Hematopoietic multipotent progenitor cell treated with erythropoietin and hydrocortisone succinate and interleukin-3 and kit ligand, for 4 days (in vitro differentiated cells): ENCODE measurements around the gene DPP7.

Source experiments
- DNase-seq: peaks from one replicate; pipeline ENCODE4 v3.0.0-alpha.2; 2015

Gene DPP7

DNA sequence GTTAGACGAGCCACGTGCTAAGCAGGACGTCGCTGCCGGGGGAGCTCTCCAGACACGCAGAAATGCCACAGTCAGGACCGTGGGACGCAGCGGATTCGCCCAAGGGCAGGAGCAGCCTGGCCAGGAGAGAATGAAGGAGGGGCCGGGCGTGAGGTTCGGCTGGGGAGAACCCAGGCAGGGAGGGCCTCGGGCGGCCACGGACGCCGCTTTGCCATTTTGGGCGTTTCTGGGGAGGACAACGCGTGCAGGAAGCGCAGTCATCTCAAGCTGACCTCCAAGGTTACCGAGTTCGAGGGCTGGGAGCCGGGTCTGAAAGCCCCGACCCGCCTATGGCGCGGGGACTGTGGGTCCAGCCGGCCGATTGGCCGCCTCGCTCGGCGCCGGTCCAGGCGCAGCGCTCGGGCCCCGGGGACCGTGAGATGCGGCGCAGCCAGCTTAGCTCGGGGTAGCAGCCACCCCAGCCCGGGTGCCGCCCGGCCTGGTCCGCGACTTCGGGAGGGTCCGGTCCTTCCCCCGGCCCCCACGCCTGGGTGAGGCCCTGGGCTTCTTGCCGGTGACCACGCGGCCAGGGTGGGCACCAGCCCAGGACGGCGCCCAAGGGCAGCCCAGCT, 28.5 kb downstream of the DPP7 start:
- peak; percentile 64 for DNase-seq

DNA sequence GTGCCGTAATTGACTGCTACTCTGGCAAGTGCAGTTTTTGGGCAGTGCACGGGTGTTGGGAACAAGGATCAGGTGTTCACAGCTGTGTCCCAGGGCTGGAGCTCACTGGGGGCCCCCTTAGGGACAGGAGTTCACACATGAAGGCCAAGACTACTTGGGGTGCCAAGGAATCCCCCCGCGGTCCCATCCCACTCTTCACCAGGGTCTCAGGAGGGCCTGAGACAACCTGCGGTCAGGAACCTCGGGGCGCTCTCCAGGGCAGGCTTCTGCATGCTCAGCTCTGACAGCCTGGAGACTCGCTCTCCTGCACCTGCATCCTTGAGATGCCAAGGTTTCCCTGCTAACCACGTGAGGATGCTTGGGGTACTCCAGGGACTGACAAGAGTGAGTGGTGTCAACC, 30.0 kb downstream of the DPP7 start:
- DNase-seq: no peak

DNA sequence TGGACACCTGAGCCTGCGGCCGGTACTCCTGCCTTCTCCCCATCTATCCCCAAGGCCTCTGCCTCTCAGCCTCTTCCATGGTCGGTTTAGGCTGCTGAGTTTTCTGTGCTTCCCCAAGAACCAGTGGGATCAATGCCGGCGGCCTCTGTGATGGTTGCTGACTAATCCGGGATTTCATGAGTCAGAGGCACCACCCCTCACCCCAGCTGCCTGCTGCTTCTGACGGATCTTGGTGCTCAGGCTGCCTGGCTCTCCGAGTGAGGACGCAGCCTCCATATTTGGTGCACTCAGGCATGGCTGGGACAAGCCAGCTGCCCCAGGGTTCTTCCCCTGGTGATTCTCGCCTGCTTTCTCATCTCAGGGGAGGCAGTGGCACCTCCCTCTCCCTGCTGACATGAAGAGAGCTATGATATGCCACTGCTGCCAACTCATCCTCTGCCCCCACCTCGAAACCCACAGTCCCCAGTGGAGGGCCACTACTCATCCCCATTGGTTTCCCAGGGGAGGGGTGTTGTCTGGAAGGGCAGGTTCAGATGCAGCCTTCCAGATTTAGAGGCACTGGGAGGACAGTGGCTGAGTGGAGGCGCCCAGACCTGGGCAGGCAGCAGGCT, 31.0 kb downstream of the DPP7 start:
- no peak for DNase-seq

DNA sequence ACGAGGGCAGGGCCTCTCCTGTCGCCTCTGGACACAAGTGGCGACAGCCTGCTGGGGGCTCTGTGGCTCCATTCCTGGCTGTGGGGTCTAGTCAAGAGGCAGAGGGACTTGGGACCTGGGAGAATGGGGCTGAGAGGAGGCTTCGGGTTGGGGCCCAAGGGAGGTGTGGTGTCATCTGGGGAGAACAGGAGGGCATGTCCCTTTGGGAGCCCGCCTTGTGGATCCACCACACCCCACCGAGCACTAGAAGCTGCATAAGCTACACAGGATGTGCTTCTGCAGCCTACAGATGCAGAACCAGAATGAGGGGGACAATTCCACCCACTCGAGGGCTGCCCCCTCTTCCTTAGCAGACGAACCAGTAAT, 31.6 kb downstream of the DPP7 start:
- DNase-seq: no peak

DNA sequence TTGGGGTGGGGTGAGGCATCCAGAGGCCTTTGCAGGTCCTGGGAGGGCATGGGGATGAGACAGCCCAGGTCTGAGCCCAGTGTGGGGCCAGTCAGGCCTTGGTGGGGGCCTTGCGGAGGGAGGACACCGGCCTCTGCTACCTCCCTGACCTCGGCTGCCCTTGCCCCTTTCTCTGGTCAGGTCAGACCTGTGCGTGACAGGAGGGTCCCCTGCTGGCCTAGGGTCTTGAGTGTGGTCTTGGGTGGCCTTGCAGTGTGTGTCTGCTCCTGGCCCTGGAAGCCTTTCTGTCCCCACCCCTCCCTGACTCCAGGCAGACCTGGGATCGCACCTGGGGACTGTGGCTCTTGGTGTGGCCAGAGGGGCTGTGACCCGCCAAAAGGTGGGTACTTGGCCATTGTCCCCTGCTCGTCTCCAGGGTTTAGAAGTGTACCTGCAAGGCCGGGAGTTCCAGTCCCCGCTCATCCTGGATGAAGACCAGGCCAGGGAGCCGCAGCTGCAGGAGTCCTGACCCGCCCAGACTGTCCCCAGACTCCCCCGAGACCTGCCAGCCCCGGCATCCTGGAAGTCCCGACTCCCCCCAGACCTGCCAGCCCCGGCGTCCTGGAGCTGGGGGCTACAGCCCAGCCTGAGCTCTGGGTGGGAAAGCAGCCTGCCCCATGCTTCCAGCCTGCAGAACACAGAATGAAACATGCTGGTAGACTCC, 32.2 kb downstream of the DPP7 start:
- no peak for DNase-seq

DNA sequence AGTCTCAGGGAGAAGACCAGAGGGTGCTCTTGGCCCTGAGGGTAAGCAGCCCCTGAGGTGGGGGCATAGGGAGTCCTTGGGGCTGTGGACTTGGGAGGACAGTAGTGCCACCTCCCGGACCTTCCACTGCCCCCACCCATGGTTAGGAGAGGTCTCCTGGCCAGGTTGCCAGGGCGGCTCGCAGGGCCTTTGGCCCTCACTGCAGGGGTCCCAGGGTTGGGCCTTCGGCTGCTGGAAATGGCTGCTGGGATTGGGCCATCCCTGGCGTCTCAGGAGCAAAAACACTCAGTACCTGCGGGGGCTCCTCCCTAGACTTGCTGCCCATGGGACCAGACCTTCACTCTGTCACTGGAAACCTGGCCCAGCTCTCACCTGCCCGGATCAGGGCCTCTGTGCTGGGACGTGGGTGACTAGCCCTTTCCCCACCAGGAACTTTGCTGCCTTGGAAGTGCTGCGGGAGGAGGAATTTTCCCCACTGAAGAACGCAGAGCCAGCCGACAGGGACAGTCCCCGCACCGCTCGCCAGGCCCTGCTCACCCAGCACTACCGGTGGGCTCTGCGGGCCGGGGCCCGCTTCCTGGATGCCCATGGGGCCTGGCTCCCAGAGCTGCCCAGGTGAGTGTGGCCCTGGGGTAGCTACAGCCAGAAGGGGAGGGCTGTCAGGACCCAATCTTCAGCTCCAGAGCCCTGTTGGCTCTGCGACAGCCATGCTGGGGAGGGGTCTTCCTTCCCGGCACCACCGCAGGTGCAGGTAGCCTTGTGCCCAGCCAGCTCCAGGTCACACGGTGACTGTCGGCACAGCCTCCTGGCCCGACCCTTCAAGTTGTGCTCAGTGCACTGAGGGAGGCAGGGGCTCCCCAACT, 34.0 kb downstream of the DPP7 start:
- DNase-seq: no peak

DNA sequence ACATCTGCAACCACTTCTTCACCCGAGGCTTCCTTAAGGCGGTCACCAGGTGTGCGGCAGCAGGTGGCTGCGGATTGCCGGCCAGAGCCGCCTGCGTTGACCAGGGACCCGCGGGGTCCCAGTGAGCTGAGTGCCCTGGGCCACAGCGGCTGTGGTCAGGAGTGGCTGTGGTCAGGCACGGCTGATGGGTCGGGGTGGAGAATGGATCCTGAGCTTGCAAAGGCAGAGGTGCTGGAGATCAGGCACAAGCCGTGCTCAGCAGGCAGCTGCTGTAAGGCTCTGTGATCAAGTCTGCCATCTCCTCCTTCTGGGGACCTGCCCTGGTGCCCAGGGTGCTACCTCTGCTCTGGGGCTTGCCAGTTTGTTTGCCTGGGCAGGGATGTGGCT, 35.1 kb downstream of the DPP7 start:
- no peak for DNase-seq

DNA sequence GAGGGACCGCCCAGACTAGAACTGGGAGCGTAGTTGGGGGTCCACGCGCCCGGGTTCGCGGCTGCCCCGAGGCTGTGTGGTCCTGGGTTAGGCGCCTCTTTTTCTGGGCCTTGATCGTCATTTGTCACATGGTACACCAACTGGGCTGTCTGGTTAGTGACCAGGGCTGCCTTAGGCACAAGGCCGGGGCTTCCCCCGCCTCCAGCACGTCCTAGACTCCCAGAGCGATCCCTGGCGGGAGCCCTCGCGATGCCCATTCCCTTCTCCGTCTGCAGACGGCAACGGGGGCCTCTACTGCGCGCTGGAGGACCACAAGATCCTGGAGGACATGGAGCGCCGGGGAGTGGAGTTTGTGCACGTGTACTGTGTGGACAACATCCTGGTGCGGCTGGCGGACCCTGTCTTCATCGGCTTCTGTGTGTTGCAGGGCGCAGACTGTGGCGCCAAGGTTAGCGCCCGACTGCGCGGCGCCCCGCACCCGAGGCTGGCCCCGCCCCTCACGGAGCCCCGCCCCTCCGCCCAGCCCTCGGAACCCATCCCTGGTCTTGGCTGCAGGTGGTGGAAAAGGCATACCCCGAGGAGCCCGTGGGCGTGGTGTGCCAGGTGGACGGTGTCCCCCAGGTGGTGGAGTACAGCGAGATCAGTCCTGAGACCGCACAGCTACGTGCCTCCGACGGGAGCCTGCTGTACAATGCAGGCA, 35.7 kb downstream of the DPP7 start:
- DNase-seq: no peak

DNA sequence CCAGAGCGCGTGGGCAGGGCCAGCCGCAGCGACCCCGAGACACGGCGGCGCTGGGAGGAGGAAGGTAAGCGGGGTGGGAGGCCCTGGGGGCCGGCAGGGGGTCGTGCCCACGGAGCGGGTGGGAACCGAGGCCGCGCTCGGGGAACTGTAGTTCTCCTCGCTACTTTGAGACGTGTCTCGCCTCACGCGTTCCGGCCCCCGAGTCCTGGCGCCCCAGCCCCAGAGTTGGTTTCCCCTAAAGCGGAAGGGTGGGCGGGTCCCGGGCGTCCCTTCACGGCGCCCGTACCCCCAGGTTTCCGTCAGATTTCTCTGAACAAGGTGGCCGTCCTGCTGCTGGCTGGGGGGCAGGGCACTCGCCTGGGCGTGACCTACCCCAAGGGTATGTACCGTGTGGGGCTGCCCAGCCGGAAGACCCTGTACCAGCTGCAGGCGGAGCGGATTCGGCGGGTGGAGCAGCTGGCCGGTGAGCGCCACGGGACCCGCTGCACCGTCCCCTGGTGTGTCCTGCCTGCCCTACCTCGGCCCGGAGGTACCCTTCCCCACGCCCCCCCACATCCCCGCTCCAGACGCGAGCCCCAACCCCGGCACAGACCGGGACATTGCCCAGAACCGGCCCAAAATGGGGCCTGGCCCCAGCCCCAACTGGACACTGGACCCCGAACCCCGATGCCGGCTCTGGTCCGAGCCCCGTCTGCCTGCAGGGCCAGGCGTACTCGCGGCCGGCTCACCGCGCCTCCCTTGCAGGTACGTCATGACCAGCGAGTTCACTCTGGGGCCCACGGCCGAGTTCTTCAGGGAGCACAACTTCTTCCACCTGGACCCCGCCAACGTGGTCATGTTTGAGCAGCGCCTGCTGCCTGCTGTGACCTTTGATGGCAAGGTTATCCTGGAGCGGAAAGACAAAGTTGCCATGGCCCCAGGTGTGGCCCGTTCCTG, 36.5 kb downstream of the DPP7 start:
- DNase-seq: peak; percentile 67

DNA sequence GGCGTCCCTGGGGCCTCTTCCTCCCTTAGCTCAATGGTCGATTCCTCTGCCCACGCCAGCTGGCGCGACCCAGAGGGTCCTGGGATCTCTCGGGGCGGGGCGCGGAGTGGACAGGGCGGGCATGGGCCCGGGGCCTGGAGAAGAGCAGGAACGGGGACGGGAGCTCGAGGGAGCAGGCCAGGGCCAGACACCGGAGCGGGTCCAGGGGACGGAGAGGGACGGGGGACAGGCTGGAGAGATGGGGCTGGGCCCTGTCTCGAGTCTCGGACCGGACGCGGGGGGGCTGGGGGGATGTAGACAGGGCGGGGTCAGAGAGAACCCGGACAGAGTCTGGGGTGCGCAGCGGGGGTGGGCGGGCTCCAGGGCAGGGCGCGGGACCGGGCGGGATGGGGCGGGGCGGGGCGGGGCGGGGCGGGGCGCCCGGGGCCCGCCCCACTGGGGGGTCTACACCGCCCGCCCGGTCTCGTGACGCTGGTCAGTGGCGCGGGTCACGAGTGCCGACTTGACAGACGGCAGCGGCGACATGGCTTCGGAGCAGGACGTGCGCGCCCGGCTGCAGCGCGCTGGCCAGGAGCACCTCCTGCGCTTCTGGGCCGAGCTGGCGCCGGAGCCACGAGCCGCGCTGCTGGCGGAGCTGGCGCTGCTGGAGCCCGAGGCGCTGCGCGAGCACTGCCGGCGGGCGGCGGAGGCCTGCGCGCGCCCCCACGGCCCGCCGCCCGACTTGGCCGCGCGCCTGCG, 37.4 kb downstream of the DPP7 start, which contains the start of gene UAP1L1:
Gene UAP1L1, plus strand, starts transcription at position 508 of the 738 bp plus-strand sequence. Its CDS starts 16 bp downstream, at position 524.
- DNase-seq: peak; percentile 85

DNA sequence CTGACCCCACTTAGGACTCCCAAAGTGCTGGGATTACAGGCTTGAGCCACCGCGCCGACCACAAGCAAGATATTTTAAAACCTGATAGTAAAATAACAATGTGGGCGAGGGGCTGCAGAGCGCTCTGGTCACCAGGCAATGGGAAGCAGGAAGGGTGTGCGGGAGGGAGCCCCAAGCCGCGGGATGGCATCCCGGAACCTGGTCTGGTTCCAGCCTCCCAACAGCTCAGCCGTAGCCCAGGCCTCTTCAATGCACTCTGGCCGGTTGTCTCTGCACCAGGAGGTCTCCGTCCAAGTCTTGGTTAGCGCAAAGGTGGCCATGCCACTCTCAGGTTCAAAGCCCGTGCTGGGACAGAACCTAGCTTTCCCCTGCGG, 37.9 kb downstream of the DPP7 start:
- DNase-seq: no peak

DNA sequence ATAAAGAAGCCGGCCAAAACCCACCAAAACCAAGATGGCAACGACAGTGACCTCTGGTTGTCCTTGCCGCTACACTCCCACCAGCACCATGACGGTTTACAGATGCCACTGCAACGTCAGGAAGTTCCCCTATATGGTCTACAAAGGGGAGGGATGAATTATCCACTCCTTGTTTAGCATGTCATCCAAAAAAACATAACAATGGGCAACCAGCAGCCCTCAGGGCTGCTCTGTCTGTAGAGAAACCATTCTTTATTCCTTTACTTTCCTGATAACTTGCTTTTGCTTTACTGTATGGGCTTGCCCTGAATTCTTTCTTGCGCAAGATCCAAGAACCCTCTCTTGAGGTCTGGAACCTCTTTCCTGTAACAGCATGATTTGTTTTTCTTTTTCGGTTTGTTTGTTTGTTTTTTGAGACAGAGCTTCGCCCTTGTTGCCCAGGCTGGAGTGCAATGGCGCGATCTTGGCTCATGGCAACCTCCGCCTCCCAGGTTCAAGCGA, 39.2 kb downstream of the DPP7 start:
- no peak for DNase-seq

DNA sequence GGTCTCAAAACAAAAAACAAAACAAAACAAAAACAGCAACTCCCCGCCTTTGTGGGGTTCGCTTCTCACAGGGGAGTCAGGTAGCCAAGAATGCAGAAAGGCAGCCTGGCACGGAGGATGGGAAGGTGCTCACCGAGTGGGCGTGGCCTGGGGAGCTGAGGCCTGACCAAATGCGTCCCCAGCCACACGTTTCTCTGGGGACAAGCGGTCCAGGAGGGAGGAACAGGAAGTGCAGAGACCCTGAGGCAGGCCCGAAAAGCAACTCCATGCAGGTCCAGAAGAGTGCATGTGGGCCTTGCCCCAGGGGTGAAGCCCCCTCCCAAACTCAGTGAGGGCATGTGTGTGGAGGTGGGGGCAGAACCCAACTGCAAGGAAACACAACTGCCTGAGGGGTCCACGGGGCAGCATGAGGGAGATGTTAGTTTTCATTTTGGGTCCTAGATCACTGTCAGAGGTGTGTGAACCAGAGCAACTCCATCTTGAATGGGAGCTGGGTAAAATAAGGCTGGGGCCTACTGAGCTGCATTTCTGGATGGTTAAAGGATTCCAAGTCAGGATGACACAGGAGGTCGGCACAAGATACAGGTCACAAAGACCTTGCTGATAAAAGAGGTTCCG, 39.8 kb downstream of the DPP7 start:
- DNase-seq: no peak

DNA sequence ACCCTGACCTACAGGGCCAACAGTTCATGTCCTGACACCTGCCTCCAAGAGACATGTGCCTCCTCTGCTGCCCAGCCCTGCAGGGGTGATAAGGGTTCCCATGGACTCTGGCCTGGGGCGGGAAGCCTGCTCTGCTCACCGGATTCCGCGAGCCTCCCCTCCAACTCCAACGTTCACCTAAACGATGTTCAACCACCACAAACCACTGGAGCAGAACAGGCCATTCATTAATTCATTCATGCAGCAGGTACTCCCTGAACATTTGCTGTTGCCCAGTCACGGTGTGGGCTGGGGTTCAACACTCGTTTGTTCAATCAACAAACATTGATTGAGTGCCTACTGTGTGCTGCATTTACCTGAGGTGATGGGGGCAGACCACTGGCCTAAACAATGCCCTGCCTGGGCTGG, 40.5 kb downstream of the DPP7 start:
- DNase-seq: no peak

DNA sequence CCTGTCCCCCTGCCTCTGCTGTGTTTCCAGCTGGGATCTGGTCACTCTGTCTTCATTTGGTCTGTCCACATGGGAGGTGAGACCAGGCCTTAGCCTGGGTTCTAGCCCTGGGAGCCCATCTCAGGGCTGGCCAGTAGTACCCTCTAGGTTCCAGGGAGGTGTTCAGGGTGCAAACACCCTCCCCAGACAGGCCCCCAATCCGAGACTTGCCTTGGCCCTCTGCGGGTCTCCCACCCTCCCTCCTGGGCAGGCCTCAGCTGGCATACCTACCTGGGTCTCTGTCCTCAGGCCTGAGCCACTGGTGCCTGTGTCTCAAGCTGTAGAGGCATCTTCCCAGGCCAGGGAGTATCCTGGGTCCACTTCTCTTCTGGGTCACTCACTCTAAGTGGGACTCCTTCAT, 43.3 kb downstream of the DPP7 start:
- no peak for DNase-seq

DNA sequence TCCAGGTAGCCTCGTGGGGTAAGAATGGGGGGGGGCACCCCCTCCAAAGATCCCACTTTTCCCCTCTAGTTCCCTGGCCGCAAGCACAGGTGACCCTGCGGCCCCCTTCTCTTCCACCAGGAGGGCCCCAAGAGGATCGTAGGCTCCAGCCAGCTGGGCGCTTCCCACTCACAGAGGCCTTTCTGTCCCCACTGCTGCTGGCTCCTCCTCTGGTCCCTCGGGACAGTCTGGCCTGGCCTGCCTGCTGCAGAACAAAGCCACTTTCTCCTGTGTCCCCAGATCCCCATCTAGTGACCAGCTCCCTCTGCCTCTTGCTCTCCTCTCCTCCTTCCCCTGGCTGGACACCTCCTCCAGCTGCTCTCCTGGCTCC, 43.6 kb downstream of the DPP7 start:
- no peak for DNase-seq

DNA sequence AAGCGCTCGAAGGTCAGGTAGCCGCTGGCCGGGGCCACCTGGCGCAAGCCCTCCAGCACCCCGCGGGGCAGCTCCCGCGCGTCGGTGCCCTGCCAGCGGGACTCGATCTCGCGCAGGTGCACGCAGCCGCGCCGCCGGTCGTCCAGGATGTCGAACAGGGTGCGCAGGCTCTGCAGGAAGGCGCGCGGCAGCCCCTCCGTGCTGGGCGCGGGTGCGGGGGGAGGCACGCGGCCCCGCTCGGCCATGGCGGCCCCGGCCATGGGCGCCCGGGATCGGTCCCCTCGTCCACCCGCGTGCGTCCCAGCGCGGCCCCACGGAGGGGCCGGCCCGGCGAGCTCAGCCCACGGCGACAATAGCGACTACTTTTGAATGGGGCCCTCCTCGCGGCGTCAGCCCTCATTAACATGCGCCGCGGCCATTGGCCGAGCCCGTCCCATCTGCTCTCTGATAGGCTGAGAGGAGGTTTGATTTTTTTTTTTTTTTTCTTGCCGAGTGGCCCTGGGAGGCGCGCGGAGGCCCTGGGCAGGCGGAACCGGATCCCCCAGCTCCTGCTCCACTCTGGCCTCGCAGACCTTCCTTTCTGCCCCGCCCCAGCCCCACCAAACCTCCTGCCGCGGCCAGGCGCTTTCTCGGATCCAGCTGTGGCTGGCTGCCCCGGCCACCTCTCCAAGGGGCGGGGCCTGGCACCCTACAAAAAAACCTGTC, 44.2 kb downstream of the DPP7 start, which contains the start of gene SAPCD2:
Gene SAPCD2, minus strand, starts transcription at position 357 of the 705 bp plus-strand sequence. Its CDS starts 97 bp downstream, at position 260.
- peak; percentile 98 for DNase-seq

DNA sequence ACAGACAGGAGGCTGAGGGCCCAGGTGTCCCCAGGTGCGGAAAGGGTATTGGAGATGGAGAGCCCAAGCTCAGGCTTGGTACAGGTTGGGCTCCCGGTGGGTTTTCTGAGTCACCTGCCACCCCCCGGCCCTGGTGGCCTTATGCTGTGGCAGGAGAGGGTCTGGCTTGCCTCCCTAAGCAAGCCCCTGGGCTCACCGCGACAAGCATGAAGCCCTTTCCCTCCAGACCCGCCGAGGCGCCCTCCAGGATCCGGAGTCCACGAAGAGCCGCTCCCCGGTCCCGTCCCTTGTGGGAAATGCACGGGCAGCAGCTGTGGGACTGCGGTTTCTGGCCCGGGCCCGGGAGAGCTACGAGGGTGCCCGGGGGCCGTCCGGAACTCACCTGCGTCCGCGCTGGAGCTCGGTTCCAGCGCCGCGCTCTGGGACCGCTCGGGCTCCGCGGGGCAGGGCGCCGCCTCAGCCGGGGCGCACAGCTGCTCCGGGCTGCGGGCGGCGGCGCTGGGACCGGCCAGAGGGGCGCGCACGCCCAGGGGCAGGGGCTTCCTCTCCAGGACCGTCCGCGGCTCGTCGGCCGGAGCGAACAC, 44.9 kb downstream of the DPP7 start:
- peak; percentile 43 for DNase-seq
